D341Med (cell line): ENCODE data around the gene VPS9D1.

ENCODE experiments used
- DNase-seq: peaks from one replicate; pipeline ENCODE4 v3.0.0; 2012; ENCODE audit warnings: low spot score

The VPS9D1 gene

GRCh38 chr16:89732918-89733242, 12.2 kb upstream of the VPS9D1 start:
- no peak for DNase-seq

GRCh38 chr16:89732142-89732917, 11.6 kb upstream of the VPS9D1 start:
- DNase-seq = no peak

- DNase-seq = no peak
Measured at GRCh38 chr16:89730610-89731234, 10.0 kb upstream of the VPS9D1 start.

DNA sequence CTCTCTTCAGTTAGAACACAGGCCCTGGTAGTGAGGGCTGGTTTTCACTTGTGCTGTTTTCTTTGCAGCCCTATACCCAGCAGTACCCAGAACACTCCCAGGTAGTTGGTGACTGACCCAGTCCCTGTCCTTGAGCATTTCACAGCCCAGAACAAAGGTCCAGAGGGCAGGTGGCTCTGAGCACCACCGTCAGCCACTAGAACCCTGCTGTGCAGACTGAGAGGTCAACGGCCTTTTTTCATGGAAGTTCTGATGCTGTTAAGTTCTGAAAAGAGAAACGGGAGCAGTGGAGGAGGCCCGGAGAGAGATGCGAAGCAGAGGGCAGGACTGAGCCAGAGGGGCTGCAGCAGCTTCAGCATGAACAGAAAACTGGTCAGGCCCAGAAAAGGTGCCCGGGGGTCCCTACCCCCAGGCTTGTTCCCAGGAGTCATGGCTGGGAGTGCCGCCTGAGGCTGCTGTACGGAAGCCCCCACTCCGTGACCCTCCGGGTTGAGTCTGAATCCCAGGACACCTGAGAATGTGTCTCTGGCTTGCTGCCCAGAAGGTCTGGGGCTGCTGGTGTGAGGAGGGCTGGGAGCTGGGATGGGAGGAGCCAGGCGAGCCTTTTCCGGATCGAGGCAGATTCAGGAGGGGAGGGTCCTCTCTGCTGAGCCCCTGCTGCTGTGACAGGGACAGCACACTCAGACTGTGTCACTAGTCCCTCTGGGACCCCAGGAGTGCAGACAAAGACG, 9.3 kb upstream of the VPS9D1 start:
- DNase-seq = peak; percentile 75

- DNase-seq = no peak
Measured at GRCh38 chr16:89729293-89729692, 8.6 kb upstream of the VPS9D1 start.

DNA sequence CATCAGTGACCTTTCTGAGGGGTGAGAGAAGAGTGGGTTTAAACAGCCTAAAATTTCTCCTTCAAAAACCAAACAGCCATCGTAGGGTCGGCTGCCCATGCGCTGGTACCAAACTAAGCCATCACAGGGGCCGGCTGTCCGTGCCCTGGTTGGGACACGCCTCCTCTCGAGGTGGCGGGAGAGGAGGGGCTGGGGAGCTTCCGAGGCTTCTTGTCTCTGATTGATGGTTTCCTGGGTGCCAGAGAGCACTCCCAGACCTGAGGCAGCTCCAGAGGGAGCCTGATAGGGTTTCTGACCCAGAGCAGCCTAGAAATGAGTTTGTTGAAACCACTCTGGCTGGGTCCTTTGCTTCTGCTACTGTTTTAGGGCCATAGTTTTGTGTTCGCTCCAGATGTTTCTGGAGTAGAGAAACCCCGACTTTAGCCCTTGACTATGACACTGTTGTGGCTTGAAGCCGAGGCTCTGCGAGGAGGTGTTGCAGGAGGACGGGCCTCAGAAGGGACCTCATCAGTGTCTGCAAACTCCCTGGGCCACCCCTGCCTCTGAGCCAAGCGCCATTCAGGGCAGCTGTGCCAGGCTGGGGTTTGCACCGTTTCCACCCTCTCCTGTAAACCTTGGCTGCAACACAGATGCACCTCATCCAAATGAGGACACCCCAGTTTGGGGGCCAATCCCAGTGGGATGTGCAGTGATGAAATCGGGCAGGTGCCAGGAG, 6.9 kb upstream of the VPS9D1 start:
- no peak for DNase-seq

- DNase-seq = no peak
Measured at GRCh38 chr16:89723279-89724250, 2.9 kb upstream of the VPS9D1 start.

DNA sequence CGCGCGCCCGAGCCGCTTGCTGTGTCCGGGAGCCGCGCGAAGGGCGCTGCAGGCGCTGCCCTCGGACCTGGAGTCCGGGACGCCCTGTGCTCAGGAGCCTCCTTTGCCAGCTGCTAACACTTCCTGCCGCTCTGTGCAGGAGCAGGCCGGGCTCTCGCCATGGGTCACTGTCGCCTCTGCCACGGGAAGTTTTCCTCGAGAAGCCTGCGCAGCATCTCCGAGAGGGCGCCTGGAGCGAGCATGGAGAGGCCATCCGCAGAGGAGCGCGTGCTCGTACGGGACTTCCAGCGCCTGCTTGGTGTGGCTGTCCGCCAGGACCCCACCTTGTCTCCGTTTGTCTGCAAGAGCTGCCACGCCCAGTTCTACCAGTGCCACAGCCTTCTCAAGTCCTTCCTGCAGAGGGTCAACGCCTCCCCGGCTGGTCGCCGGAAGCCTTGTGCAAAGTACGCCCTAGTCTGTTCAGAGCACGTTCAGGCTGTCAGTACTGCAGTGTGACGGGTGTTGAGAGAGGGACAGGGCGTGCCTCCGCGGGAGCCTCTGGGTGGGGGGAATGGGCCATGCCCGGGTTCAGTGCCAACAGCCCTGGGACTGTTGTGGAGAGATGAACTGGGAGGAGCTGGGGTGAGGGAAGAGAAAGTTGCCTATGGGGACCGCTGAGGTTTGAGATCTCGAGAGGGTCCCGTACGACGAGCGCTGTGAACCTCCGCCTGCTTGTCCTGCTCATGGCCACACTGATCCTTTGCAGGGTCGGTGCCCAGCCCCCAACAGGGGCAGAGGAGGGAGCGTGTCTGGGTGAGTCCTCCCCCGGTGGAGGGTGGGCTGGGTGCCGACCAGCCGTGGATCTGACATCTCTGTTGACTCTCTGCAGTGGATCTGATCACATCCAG, 1.9 kb upstream of the VPS9D1 start:
- no peak for DNase-seq

DNA sequence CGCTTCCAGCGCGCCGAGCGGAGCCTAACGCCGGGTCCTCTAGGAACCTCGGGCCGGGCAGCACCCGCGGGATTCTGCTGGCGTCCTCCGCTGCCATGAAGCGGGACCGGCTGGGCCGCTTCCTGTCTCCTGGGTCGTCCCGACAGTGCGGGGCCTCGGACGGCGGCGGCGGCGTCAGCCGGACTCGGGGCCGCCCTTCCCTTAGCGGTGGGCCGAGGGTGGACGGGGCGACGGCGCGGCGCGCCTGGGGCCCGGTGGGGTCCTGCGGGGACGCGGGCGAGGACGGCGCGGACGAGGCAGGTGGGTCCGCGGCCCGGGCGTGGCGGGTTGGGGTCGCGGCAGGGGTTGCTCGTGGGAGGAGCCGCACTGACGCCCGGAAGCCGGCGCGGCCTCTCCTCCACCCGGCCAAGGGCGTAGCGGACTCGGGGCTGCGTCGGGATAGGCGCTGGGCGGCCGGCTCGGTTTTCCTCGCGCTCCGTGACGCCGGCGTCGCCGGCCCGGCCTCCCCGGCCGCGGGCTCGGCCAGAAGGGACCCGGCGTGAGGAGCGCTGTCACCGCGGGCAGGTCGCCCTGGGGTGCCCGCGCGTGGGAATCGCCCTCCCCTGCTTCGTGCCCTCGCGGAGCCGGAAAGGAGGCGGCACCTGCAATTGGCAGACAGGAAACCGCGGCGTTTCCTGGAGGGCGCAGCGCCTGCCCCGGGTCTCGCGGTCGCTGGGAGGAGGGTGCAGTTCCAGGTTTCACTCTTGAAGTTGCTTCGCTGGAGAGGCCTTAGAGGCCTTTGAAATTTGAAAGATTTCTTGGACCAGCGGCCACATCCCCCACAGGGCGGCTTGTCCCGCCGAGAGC, 1.1 kb upstream of the VPS9D1 start:
- peak; percentile 67 for DNase-seq

GRCh38 chr16:89720551-89720812, 216 bp downstream of the VPS9D1 start:
- DNase-seq = no peak

DNA sequence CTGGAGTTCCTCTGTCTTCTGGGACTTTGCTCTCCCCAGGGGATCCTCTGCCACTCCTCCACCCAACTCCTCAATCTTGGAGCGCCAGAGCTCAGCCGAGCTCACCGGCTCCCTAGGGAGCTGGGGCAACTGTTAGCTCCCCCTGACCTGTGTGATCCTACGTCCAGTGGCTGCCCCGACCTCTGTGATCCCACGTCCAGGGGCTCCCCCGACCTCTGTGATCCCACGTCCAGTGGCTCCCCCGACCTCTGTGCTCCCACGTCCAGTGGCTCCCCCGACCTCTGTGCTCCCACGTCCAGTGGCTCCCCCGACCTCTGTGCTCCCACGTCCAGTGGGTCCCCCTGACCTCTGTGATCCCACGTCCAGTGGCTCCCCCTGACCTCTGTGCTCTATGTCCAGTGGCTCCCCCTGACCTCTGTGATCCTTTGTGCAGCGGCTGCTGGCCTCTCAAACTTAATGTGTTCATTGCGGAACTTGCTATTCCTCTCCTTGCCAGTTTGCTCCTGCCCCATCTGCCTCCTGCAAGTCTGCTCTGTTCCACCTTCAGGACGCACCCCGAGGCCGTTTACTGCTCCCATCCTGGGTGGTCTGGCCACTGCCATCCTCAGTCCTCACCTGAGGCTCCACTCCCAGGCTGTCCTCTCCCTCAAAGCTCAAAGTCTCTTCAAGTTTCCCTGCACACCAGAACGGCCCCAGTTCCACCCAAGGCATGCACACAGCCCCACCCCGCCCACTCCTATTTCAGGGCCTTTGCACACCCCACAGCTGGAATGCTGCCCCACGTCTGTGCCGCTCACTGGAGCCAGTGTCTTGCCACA, 2.8 kb downstream of the VPS9D1 start:
- DNase-seq = no peak

- DNase-seq = no peak
Measured at GRCh38 chr16:89716916-89717687, 3.6 kb downstream of the VPS9D1 start.

- DNase-seq = no peak
Measured at GRCh38 chr16:89716493-89716892, 4.2 kb downstream of the VPS9D1 start.

DNA sequence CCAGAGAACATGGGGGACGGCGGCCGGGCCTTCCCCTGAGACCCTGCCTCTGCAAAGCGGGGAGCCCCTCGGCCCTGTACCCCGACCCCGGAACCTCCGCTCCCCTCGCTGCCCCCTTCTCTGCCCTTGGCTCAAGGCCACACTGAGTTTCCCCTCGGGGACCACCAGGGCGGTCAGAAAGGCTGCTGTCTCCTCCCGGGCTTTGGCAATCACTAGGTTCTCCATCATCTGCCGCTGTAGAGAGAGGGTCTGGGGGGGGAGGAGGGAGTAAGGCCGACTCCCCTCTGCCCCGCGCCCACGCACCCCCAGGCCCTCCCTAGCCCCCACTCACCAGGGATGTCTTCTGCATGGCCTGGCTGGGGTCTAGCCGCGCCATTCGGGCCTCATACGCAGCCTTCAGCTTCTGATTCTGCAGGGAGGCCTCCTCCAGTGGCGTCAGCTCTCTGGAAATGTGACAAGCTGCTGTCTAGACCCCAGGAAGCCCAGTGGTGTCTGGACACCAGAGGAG, 8.4 kb downstream of the VPS9D1 start:
- no peak for DNase-seq

GRCh38 chr16:89711601-89712273, 9.0 kb downstream of the VPS9D1 start:
- peak; percentile 94 for DNase-seq

GRCh38 chr16:89710709-89711564, 9.8 kb downstream of the VPS9D1 start:
- no peak for DNase-seq
